Lower leg skin (tissue), 3 donors: ENCODE data around the gene ABHD11.

ENCODE experiments used
- POLR2A ChIP-seq, 2 donors: fragments of 450-650 bp; IDR thresholded peaks; one replicate each; pipeline ENCODE4 v1.6.1; 2016 to 2017; ENCODE audit warnings: antibody characterized with exemption in 2 of 2, mild to moderate bottlenecking in 1 of 2, moderate library complexity in 1 of 2
- TF ChIP-seq, protein P1 (sequence below), 3 donors: fragments of 450-650 bp; IDR thresholded peaks; one replicate each; pipeline ENCODE4 v1.5.1; 2016; ENCODE audit warnings: antibody characterized with exemption in 3 of 3, mild to moderate bottlenecking in 3 of 3, moderate library complexity in 2 of 3

DNA sequence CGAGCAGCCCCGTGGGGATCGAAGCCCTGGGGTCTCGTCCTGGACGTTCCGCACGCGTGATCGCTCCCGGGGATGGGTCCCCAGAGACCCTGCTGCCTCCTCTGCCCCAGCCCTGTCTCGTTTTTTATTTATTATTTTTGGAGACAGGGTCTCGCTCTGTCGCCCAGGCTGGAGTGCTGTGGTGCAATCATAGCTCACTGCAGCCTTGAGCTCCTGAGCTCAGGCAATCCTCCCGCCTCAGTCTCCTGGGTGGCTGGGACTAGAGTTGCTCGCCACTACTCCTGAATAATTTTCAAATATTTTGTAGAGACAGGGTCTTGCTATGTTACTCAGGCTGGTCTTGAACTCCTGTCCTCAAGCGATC is 18.8 kb downstream of the ABHD11 start:
- TF ChIP-seq, protein P1, sequence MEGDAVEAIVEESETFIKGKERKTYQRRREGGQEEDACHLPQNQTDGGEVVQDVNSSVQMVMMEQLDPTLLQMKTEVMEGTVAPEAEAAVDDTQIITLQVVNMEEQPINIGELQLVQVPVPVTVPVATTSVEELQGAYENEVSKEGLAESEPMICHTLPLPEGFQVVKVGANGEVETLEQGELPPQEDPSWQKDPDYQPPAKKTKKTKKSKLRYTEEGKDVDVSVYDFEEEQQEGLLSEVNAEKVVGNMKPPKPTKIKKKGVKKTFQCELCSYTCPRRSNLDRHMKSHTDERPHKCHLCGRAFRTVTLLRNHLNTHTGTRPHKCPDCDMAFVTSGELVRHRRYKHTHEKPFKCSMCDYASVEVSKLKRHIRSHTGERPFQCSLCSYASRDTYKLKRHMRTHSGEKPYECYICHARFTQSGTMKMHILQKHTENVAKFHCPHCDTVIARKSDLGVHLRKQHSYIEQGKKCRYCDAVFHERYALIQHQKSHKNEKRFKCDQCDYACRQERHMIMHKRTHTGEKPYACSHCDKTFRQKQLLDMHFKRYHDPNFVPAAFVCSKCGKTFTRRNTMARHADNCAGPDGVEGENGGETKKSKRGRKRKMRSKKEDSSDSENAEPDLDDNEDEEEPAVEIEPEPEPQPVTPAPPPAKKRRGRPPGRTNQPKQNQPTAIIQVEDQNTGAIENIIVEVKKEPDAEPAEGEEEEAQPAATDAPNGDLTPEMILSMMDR (IDR thresholded peaks at IDR 0.05): no peak
- no peak for TF ChIP-seq POLR2A (IDR thresholded peaks at IDR 0.05)
